Loucy (cell line): ENCODE results near the gene ADCY9.

ENCODE experiments used
- EZH2phosphoT487 ChIP-seq: fragments of 200-600 bp; IDR thresholded peaks from 2 replicates; pipeline ENCODE4 v1.6.1; 2018; ENCODE audit warnings: antibody characterized with exemption, mild to moderate bottlenecking, moderate library complexity, borderline replicate concordance
- TF ChIP-seq, protein P1 (sequence below): fragments of 200-600 bp; sonication (generic); conservative IDR thresholded peaks from 2 replicates; pipeline ENCODE4 v1.5.1; 2014; ENCODE audit warnings: mild to moderate bottlenecking, antibody characterized with exemption, low read length

DNA sequence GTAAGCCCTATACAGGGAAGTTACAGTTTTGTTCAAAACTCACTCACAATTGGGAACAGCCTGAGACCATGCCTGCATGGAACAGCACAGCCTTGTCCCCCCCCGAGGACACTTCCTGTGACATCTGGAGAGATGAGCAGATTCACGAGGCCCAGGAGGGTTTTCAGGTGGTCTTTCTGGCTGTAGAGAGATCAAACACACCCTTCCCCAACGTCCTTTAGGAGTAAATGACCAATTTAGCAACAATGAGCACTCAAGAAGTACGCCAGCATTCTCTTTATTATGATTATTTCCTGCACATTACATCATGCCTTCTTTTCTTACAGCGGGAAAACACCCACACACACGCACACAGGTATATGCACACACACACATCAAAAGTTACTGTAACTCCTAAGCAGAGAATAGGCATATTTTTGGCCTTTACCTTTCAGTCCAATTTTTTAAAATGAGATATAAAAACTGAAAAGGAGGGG is 39.0 kb downstream of the ADCY9 start:
- TF ChIP-seq, protein P1, sequence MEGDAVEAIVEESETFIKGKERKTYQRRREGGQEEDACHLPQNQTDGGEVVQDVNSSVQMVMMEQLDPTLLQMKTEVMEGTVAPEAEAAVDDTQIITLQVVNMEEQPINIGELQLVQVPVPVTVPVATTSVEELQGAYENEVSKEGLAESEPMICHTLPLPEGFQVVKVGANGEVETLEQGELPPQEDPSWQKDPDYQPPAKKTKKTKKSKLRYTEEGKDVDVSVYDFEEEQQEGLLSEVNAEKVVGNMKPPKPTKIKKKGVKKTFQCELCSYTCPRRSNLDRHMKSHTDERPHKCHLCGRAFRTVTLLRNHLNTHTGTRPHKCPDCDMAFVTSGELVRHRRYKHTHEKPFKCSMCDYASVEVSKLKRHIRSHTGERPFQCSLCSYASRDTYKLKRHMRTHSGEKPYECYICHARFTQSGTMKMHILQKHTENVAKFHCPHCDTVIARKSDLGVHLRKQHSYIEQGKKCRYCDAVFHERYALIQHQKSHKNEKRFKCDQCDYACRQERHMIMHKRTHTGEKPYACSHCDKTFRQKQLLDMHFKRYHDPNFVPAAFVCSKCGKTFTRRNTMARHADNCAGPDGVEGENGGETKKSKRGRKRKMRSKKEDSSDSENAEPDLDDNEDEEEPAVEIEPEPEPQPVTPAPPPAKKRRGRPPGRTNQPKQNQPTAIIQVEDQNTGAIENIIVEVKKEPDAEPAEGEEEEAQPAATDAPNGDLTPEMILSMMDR: no peak
- no peak for TF ChIP-seq EZH2phosphoT487
